Esophagus (tissue), 2 donors: ENCODE results near the gene GTF2H4. TPM values are rescaled to one million over a fixed set of nuclear protein-coding genes. Genes with fewer than 3 reads are reported as not detected.
A peak's percentile ranks its signal among the peaks of the same experiment; 100 is the strongest.

Source experiments
- H3K27ac ChIP-seq, 2 donors: one replicate each; pipeline ENCODE4 v1.5.1; 2013; ENCODE audit warnings: low read depth in 2 of 2, mild to moderate bottlenecking in 2 of 2, inconsistent platforms in 1 of 2, low read length in 1 of 2, moderate library complexity in 1 of 2
- H3K27me3 ChIP-seq, 2 donors: one replicate each; pipeline ENCODE4 v1.6.1; 2013; ENCODE audit warnings: low read length in 2 of 2, control low read depth in 1 of 2, mild to moderate bottlenecking in 1 of 2; ENCODE audit not compliant: insufficient read depth in 2 of 2, control insufficient read depth in 1 of 2
- H3K36me3 ChIP-seq, 2 donors: one replicate each; pipeline ENCODE4 v1.6.1; 2013; ENCODE audit warnings: low read length in 1 of 2; ENCODE audit not compliant: control insufficient read depth in 2 of 2, insufficient read depth in 2 of 2
- H3K4me1 ChIP-seq, 2 donors: one replicate each; pipeline ENCODE4 v1.6.1; 2013; ENCODE audit warnings: low read length in 1 of 2; ENCODE audit not compliant: control insufficient read depth in 2 of 2, insufficient read depth in 2 of 2
- H3K4me3 ChIP-seq, 2 donors: one replicate each; pipeline ENCODE4 v1.5.1; 2013; ENCODE audit warnings: low read length in 2 of 2, mild to moderate bottlenecking in 2 of 2, low read depth in 1 of 2, moderate library complexity in 1 of 2
- H3K9me3 ChIP-seq, 2 donors: one replicate each; pipeline ENCODE4 v1.6.1; 2013; ENCODE audit warnings: mild to moderate bottlenecking in 2 of 2, low read depth in 1 of 2, low read length in 1 of 2, moderate library complexity in 1 of 2; ENCODE audit not compliant: control insufficient read depth in 2 of 2, insufficient read depth in 1 of 2
- WGBS, 2 donors: extraction: QIAGEN DNeasy Blood & Tissue Kit; methylation state at CpG; one replicate each; pipeline ENCODE4 v1.1.7; 2013; 5-methylcytosine and 5-hydroxymethylcytosine counted together
- polyA plus RNA-seq, 2 donors: library from polyadenylated mRNA; stranded (reverse); fragments of 200-250 nt; gene quantifications; one replicate each; pipeline ENCODE4 v1.2.3, GENCODE V29; 2013
- donor health status: healthy with polysubstance abuse.
- donor health status: Bipolar disorder and iron deficiency.

Gene GTF2H4
- polyA plus RNA-seq, 2 donors, result 20.6 to 32.0 TPM

GRCh38 chr6:30947231-30947630, 39.2 kb downstream of the GTF2H4 start:
- WGBS, 2 donors, result 70 to 73% methylated on average over 4 of the region's 4 CpGs
- Histone ChIP-seq H3K27me3 (no peaks in the 10 kb centered on the region), H3K9me3 (peaks cover 0 to 6% of the 10 kb centered on the region in 2 donors), H3K36me3 (no peaks in the 10 kb centered on the region), H3K27ac (no peak overlapping the region), H3K4me3 (no peak overlapping the region), H3K4me1 (peaks cover 3 to 5% of the 10 kb centered on the region in 2 donors)

GRCh38 chr6:30948811-30949210, 40.8 kb downstream of the GTF2H4 start:
- H3K27me3 ChIP-seq, result no peaks in the 10 kb centered on the region
- H3K4me3 ChIP-seq, result no peak overlapping the region
- H3K27ac ChIP-seq, result no peak overlapping the region
- H3K4me1 ChIP-seq, result no peaks in the 10 kb centered on the region
- H3K9me3 ChIP-seq, result peaks cover 0 to 6% of the 10 kb centered on the region in 2 donors
- H3K36me3 ChIP-seq, result no peaks in the 10 kb centered on the region
- 89 to 95% methylated on average over 6 of the region's 6 CpGs for WGBS, 2 donors

- peaks cover 0 to 3% of the 10 kb centered on the region in 2 donors for H3K27me3 ChIP-seq
- no peaks in the 10 kb centered on the region for H3K36me3 ChIP-seq
- 80 to 89% methylated on average over 5 of the region's 5 CpGs for WGBS, 2 donors
- H3K27ac ChIP-seq, result no peak overlapping the region
- H3K9me3 ChIP-seq, result peaks cover 0 to 6% of the 10 kb centered on the region in 2 donors
- H3K4me1 ChIP-seq, result peaks cover 0 to 4% of the 10 kb centered on the region in 2 donors
- no peak overlapping the region for H3K4me3 ChIP-seq
These were observed 44.0 kb downstream of the GTF2H4 start for GRCh38 chr6:30951907-30952469.

GRCh38 chr6:30954631-30955366, 46.8 kb downstream of the GTF2H4 start:
- peaks cover 0 to 3% of the 10 kb centered on the region in 2 donors for H3K27me3 ChIP-seq
- no peak overlapping the region for H3K27ac ChIP-seq
- no peak overlapping the region for H3K4me3 ChIP-seq
- peaks cover 0 to 4% of the 10 kb centered on the region in 2 donors for H3K4me1 ChIP-seq
- WGBS, 2 donors, result 54% methylated on average over 9 of the region's 9 CpGs
- H3K9me3 ChIP-seq, result peaks cover 0 to 6% of the 10 kb centered on the region in 2 donors
- H3K36me3 ChIP-seq, result no peaks in the 10 kb centered on the region

GRCh38 chr6:30955367-30956042, 47.5 kb downstream of the GTF2H4 start:
- Histone ChIP-seq H3K27ac (peak overlapping the region in 1 of 2 donors; percentile 0), H3K9me3 (peaks cover 0 to 6% of the 10 kb centered on the region in 2 donors), H3K4me1 (peaks cover 0 to 4% of the 10 kb centered on the region in 2 donors), H3K27me3 (peaks cover 0 to 3% of the 10 kb centered on the region in 2 donors), H3K4me3 (peak overlapping the region; percentile 37 to 45), H3K36me3 (no peaks in the 10 kb centered on the region)
- WGBS, 2 donors, result 4 to 6% methylated on average over 46 of the region's 46 CpGs

GRCh38 chr6:30957716-30958115, 49.7 kb downstream of the GTF2H4 start:
- Histone ChIP-seq H3K9me3 (no peaks in the 10 kb centered on the region), H3K4me3 (no peak overlapping the region), H3K36me3 (no peaks in the 10 kb centered on the region), H3K4me1 (peaks cover 0 to 4% of the 10 kb centered on the region in 2 donors), H3K27ac (no peak overlapping the region), H3K27me3 (peaks cover 0 to 3% of the 10 kb centered on the region in 2 donors)
- WGBS, 2 donors, result 78 to 86% methylated on average over 2 of the region's 2 CpGs

GRCh38 chr6:30960907-30961673, 53.1 kb downstream of the GTF2H4 start:
- H3K9me3 ChIP-seq, result no peaks in the 10 kb centered on the region
- WGBS, 2 donors, result 67 to 71% methylated on average over 9 of the region's 9 CpGs
- H3K36me3 ChIP-seq, result no peaks in the 10 kb centered on the region
- peak overlapping the region; percentile 29 to 84 for H3K27ac ChIP-seq
- H3K4me1 ChIP-seq, result peaks cover 0 to 9% of the 10 kb centered on the region in 2 donors
- no peak overlapping the region for H3K4me3 ChIP-seq
- no peaks in the 10 kb centered on the region for H3K27me3 ChIP-seq

GRCh38 chr6:30962716-30963115, 54.7 kb downstream of the GTF2H4 start:
- Histone ChIP-seq H3K4me1 (peaks cover 0 to 9% of the 10 kb centered on the region in 2 donors), H3K27me3 (no peaks in the 10 kb centered on the region), H3K27ac (no peak overlapping the region), H3K36me3 (no peaks in the 10 kb centered on the region), H3K9me3 (no peaks in the 10 kb centered on the region), H3K4me3 (no peak overlapping the region)

- 47 to 51% methylated on average over 6 of the region's 6 CpGs for WGBS, 2 donors
- Histone ChIP-seq H3K4me3 (no peak overlapping the region), H3K36me3 (no peaks in the 10 kb centered on the region), H3K9me3 (no peaks in the 10 kb centered on the region), H3K27ac (peak overlapping the region; percentile 8 to 29), H3K4me1 (peaks cover 0 to 9% of the 10 kb centered on the region in 2 donors), H3K27me3 (no peaks in the 10 kb centered on the region)
These were observed 55.6 kb downstream of the GTF2H4 start for GRCh38 chr6:30963641-30964040.
